Measurements from ENCODE around the gene TRERF1. TPM values are rescaled to one million over a fixed set of nuclear protein-coding genes. Genes with fewer than 3 reads are reported as not detected.
A peak's percentile ranks its signal among the peaks of the same experiment; 100 is the strongest.
"Not testable (repeated sequence)": the region's sequence is repeated elsewhere in the genome, so short reads cannot be mapped to it uniquely, and the experiment has no call there.

Gene TRERF1
- total and polyA plus RNA-seq, 2 experiments from 2014 or later = 11.2 to 20.6 TPM

DNA sequence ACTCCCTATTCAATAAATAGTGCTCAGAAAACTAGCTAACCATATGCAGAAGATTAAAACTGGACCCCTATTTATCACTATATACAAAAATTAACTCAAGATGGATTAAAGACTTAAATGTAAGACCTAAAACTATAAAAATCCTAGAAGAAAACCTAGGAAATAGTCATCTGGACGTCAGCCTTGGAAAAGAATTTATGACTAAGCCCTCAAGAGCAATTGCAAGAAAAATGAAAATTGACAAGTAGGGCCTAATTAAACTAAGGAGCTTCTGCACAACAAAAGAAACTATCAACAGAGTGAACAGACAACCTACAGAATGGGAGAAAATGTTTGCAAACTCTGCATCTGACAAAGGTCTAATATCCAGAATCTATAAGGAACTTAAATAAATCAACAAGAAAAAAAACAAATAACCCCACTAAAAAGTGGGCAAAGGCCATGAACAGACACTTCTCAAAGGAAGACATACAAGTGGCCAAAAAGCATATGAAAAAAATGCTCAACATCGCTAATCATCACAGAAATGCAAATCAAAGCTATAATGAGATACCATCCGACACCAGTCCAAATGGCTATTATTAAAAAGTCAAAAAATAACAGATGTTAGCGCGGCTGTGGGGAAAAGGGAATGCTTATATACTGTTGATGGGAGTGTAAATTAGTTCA is 126.9 kb downstream of the TRERF1 start:
- not testable (repeated sequence) for H3K27ac Mint-ChIP-seq

DNA sequence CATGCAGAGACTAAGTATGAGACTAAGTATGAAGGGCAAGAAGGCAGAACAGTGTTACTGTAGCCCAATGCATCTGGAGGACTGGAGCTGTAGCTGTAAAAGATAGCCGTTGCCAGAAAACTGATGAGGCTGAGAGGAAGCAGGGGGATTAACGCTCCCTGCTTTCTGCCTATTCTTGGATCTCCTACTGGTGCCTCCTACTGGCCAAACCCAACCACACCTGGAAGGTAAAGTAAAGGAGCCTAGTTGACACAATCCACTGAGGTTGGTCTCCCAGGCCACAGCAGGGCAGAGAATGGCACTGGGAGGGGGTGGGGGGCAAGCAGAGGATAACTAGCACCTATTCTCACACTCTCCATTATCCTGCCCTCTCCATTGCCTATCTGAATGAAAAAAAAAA is 129.1 kb downstream of the TRERF1 start:
- peaks cover 87% of the 10 kb centered on the region for H3K79me2 ChIP-seq (replicated peaks; ENCODE audit: insufficient read depth)
- no peak overlapping the region for H3K4me2 ChIP-seq
- peaks cover 42% of the 10 kb centered on the region for H4K20me1 ChIP-seq (replicated peaks; ENCODE audit: insufficient read depth)
- Mint-ChIP-seq H3K27ac (no peak overlapping the region), H3K36me3 (ENCODE audit: low read depth) (peaks cover 6% of the 10 kb centered on the region; the same call in 2 of the 3 replicates), H3K4me1 (peaks cover 12% of the 10 kb centered on the region), H3K4me3 (no peak overlapping the region), H3K27me3 (ENCODE audit: insufficient read depth, low read depth, poor library complexity) (no peaks in the 10 kb centered on the region), H3K9me3 (no peaks in the 10 kb centered on the region)
- H3K27me3 ChIP-seq (ENCODE audit: insufficient read depth) = no peaks in the 10 kb centered on the region
- peaks cover 5% of the 10 kb centered on the region; the same call in 1 of the 2 replicates for H3K4me1 ChIP-seq (ENCODE audit: insufficient read depth)
- no peak overlapping the region for H3K27ac ChIP-seq (ENCODE audit: low read depth)
- H2AFZ ChIP-seq = no peak overlapping the region
- TF ChIP-seq, protein P1, sequence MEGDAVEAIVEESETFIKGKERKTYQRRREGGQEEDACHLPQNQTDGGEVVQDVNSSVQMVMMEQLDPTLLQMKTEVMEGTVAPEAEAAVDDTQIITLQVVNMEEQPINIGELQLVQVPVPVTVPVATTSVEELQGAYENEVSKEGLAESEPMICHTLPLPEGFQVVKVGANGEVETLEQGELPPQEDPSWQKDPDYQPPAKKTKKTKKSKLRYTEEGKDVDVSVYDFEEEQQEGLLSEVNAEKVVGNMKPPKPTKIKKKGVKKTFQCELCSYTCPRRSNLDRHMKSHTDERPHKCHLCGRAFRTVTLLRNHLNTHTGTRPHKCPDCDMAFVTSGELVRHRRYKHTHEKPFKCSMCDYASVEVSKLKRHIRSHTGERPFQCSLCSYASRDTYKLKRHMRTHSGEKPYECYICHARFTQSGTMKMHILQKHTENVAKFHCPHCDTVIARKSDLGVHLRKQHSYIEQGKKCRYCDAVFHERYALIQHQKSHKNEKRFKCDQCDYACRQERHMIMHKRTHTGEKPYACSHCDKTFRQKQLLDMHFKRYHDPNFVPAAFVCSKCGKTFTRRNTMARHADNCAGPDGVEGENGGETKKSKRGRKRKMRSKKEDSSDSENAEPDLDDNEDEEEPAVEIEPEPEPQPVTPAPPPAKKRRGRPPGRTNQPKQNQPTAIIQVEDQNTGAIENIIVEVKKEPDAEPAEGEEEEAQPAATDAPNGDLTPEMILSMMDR (conservative IDR thresholded peaks at IDR 0.05; ENCODE audit: low read depth in 2 of 2) = peak; percentile 65 to 77
- TF ChIP-seq, protein P2, sequence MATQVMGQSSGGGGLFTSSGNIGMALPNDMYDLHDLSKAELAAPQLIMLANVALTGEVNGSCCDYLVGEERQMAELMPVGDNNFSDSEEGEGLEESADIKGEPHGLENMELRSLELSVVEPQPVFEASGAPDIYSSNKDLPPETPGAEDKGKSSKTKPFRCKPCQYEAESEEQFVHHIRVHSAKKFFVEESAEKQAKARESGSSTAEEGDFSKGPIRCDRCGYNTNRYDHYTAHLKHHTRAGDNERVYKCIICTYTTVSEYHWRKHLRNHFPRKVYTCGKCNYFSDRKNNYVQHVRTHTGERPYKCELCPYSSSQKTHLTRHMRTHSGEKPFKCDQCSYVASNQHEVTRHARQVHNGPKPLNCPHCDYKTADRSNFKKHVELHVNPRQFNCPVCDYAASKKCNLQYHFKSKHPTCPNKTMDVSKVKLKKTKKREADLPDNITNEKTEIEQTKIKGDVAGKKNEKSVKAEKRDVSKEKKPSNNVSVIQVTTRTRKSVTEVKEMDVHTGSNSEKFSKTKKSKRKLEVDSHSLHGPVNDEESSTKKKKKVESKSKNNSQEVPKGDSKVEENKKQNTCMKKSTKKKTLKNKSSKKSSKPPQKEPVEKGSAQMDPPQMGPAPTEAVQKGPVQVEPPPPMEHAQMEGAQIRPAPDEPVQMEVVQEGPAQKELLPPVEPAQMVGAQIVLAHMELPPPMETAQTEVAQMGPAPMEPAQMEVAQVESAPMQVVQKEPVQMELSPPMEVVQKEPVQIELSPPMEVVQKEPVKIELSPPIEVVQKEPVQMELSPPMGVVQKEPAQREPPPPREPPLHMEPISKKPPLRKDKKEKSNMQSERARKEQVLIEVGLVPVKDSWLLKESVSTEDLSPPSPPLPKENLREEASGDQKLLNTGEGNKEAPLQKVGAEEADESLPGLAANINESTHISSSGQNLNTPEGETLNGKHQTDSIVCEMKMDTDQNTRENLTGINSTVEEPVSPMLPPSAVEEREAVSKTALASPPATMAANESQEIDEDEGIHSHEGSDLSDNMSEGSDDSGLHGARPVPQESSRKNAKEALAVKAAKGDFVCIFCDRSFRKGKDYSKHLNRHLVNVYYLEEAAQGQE (IDR thresholded peaks at IDR 0.05; ENCODE audit: unreplicated experiment) = no peak
- peak; percentile 94 for ATAC-seq
- no peak overlapping the region for H3K4me3 ChIP-seq
- peak; percentile 72 for DNase-seq (ENCODE audit: low spot score)
- H3K9me2 ChIP-seq (ENCODE audit: insufficient read depth) = no peaks in the 10 kb centered on the region
- H3F3A ChIP-seq (replicated peaks; ENCODE audit: low read depth) = no peaks in the 10 kb centered on the region
- H3K36me3 ChIP-seq (ENCODE audit: insufficient read depth) = no peaks in the 10 kb centered on the region

More for the DNA sequence above, 126.9 kb downstream of the TRERF1 start:
- not testable (repeated sequence) for H3K4me2 ChIP-seq; H3K27me3 Mint-ChIP-seq (ENCODE audit: insufficient read depth, low read depth, poor library complexity); H3F3A ChIP-seq (replicated peaks; ENCODE audit: low read depth); DNase-seq (ENCODE audit: low spot score); H3K9me2 ChIP-seq (ENCODE audit: insufficient read depth); H3K9me3 Mint-ChIP-seq; H3K36me3 ChIP-seq (ENCODE audit: insufficient read depth); H3K27ac ChIP-seq (ENCODE audit: low read depth); H3K36me3 Mint-ChIP-seq (ENCODE audit: low read depth); H3K27me3 ChIP-seq (ENCODE audit: insufficient read depth); H3K4me1 ChIP-seq (ENCODE audit: insufficient read depth); H2AFZ ChIP-seq; ATAC-seq; H3K4me3 Mint-ChIP-seq; H3K4me3 ChIP-seq
- peaks cover 50% of the 10 kb centered on the region for H4K20me1 ChIP-seq (replicated peaks; ENCODE audit: insufficient read depth)
- H3K4me1 Mint-ChIP-seq = peaks cover 12% of the 10 kb centered on the region
- peaks cover 83% of the 10 kb centered on the region for H3K79me2 ChIP-seq (replicated peaks; ENCODE audit: insufficient read depth)

DNA sequence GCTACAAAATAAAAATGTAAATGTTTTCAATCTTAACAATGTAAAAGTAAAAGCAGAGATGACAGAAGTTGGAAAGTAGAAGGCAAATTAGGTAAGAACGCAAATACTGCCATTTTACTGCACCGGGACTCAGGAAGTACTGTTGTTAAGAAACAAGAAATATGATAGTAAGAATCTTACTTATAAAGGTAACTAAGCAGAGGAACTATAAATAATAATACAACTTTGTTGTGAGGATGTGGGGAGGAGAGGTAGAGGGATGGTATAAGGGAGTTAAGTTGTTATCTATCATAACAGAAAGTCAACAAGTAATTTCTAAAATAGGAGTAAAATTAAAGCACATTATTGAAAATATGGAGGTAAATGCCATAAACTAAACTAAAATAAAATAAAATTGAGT is 129.8 kb downstream of the TRERF1 start:
- Histone ChIP-seq H3K4me2 (no peak overlapping the region), H3K4me1 (ENCODE audit: insufficient read depth) (peaks cover 11% of the 10 kb centered on the region; the same call in 1 of the 2 replicates), H3F3A (replicated peaks; ENCODE audit: low read depth) (no peaks in the 10 kb centered on the region), H2AFZ (no peak overlapping the region), H3K4me3 (no peak overlapping the region), H3K79me2 (replicated peaks; ENCODE audit: insufficient read depth) (peaks cover 91% of the 10 kb centered on the region), H4K20me1 (replicated peaks; ENCODE audit: insufficient read depth) (peaks cover 38% of the 10 kb centered on the region), H3K9me2 (ENCODE audit: insufficient read depth) (no peaks in the 10 kb centered on the region), H3K27ac (ENCODE audit: low read depth) (no peak overlapping the region), H3K27me3 (ENCODE audit: insufficient read depth) (no peaks in the 10 kb centered on the region), H3K36me3 (ENCODE audit: insufficient read depth) (no peaks in the 10 kb centered on the region)
- DNase-seq (ENCODE audit: low spot score) = no peak
- Mint-ChIP-seq H3K36me3 (ENCODE audit: low read depth) (peaks cover 6% of the 10 kb centered on the region; the same call in 2 of the 3 replicates), H3K9me3 (no peaks in the 10 kb centered on the region), H3K4me1 (peaks cover 15% of the 10 kb centered on the region), H3K27ac (no peak overlapping the region), H3K4me3 (no peak overlapping the region), H3K27me3 (ENCODE audit: insufficient read depth, low read depth, poor library complexity) (no peaks in the 10 kb centered on the region)
- no peak for ATAC-seq
- no peak for TF ChIP-seq POLR2AphosphoS5 (IDR thresholded peaks at IDR 0.05; ENCODE audit: low read depth)

Measured in GM23338 (cell line).